OCI-LY3 (cell line): ENCODE measurements around the gene NPHS1.

ENCODE experiments used
- H2AFZ ChIP-seq: fragments of 200-600, 300-600 bp; shearing (Covaris generic); 2 replicates; pipeline ENCODE4 v1.6.0; 2014; ENCODE audit warnings: antibody characterized with exemption, low read depth, low read length
- H3K27ac ChIP-seq: fragments of 200-600, 300-600 bp; sonication (generic); 2 replicates; pipeline ENCODE4 v1.5.1; 2014; ENCODE audit warnings: mild to moderate bottlenecking, low read length, moderate library complexity, mixed read lengths
- H3K27me3 ChIP-seq: fragments of 200-600, 300-600 bp; sonication (generic); 2 replicates; pipeline ENCODE4 v1.6.1; 2014; ENCODE audit warnings: low read depth, low read length, mixed read lengths
- H3K36me3 ChIP-seq: fragments of 200-600, 300-600 bp; sonication (generic); replicated peaks from 2 replicates; pipeline ENCODE3; 2014; ENCODE audit warnings: low read depth, low read length, mixed read lengths
- H3K4me1 ChIP-seq: fragments of 300-600, 200-600 bp; sonication (generic); 2 replicates; pipeline ENCODE4 v1.6.1; 2014; ENCODE audit warnings: low read length, mixed read lengths
- H3K4me2 ChIP-seq: fragments of 200-600, 300-600 bp; sonication (generic); 2 replicates; pipeline ENCODE4 v1.6.1; 2014; ENCODE audit warnings: low read length, mixed read lengths
- H3K4me3 ChIP-seq: fragments of 300-600, 200-600 bp; sonication (generic); 2 replicates; pipeline ENCODE4 v1.5.1; 2014; ENCODE audit warnings: antibody characterized with exemption, mild to moderate bottlenecking, low read length, moderate library complexity
- H3K79me2 ChIP-seq: fragments of 300-600, 200-600 bp; shearing (Covaris generic); 2 replicates; pipeline ENCODE4 v1.6.1; 2014; ENCODE audit warnings: mild to moderate bottlenecking, low read length, mixed read lengths
- H3K9ac ChIP-seq: fragments of 300-600, 200-600 bp; shearing (Covaris generic); 2 replicates; pipeline ENCODE4 v1.6.0; 2014; ENCODE audit warnings: mild to moderate bottlenecking, low read length, moderate library complexity
- H3K9me3 ChIP-seq: fragments of 200-600, 300-600 bp; shearing (Covaris generic); 2 replicates; pipeline ENCODE4 v1.6.1; 2014; ENCODE audit warnings: low read length, mixed read lengths; ENCODE audit not compliant: insufficient read depth
- H4K20me1 ChIP-seq: fragments of 200-600, 300-600 bp; sonication (generic); 2 replicates; pipeline ENCODE4 v1.6.1; 2016; ENCODE audit warnings: low read length, mixed read lengths; ENCODE audit not compliant: insufficient read depth
- EZH2phosphoT487 ChIP-seq: fragments of 200-600 bp; shearing (Covaris generic); IDR thresholded peaks from 2 replicates; pipeline ENCODE4 v1.6.1; 2018; ENCODE audit warnings: antibody characterized with exemption, mixed run types, low read depth
- TF ChIP-seq, protein P1 (sequence below): fragments of 200-600, 300-600 bp; sonication (generic); IDR thresholded peaks from 2 replicates; pipeline ENCODE4 v1.5.1; 2014; ENCODE audit warnings: antibody characterized with exemption, low read length, low read depth

The NPHS1 gene

GRCh38 chr19:35888398-35888797 lies 36.1 kb upstream of the NPHS1 start:
- Histone ChIP-seq H3K27me3 (no peaks in the 10 kb centered on the region), H3K27ac (no peak overlapping the region), H2AFZ (no peak overlapping the region), H3K4me1 (no peaks in the 10 kb centered on the region), H3K9ac (no peak overlapping the region), H4K20me1 (peaks cover 6% of the 10 kb centered on the region; the same call in 1 of the 2 replicates), H3K79me2 (no peaks in the 10 kb centered on the region), H3K9me3 (no peaks in the 10 kb centered on the region), H3K4me3 (no peak overlapping the region), H3K4me2 (no peak overlapping the region), H3K36me3 (peaks cover 51% of the 10 kb centered on the region)
- TF ChIP-seq, protein P1, sequence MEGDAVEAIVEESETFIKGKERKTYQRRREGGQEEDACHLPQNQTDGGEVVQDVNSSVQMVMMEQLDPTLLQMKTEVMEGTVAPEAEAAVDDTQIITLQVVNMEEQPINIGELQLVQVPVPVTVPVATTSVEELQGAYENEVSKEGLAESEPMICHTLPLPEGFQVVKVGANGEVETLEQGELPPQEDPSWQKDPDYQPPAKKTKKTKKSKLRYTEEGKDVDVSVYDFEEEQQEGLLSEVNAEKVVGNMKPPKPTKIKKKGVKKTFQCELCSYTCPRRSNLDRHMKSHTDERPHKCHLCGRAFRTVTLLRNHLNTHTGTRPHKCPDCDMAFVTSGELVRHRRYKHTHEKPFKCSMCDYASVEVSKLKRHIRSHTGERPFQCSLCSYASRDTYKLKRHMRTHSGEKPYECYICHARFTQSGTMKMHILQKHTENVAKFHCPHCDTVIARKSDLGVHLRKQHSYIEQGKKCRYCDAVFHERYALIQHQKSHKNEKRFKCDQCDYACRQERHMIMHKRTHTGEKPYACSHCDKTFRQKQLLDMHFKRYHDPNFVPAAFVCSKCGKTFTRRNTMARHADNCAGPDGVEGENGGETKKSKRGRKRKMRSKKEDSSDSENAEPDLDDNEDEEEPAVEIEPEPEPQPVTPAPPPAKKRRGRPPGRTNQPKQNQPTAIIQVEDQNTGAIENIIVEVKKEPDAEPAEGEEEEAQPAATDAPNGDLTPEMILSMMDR, result no peak
- no peak for TF ChIP-seq EZH2phosphoT487

- Histone ChIP-seq H3K9ac (no peak overlapping the region), H3K27me3 (no peaks in the 10 kb centered on the region), H4K20me1 (peaks cover 6% of the 10 kb centered on the region; the same call in 1 of the 2 replicates), H3K36me3 (peaks cover 40% of the 10 kb centered on the region), H3K79me2 (no peaks in the 10 kb centered on the region), H3K27ac (no peak overlapping the region), H3K4me3 (no peak overlapping the region), H3K4me2 (no peak overlapping the region), H2AFZ (no peak overlapping the region), H3K9me3 (no peaks in the 10 kb centered on the region), H3K4me1 (no peaks in the 10 kb centered on the region)
- TF ChIP-seq, protein P1, result no peak
- no peak for TF ChIP-seq EZH2phosphoT487
These were observed 34.9 kb upstream of the NPHS1 start for GRCh38 chr19:35887197-35887596.

GRCh38 chr19:35885904-35886303 lies 33.6 kb upstream of the NPHS1 start:
- peaks cover 36% of the 10 kb centered on the region for H3K36me3 ChIP-seq
- no peak overlapping the region for H3K9ac ChIP-seq
- no peaks in the 10 kb centered on the region for H3K79me2 ChIP-seq
- no peak overlapping the region for H3K4me2 ChIP-seq
- no peak overlapping the region for H3K27ac ChIP-seq
- H4K20me1 ChIP-seq, result peaks cover 6% of the 10 kb centered on the region; the same call in 1 of the 2 replicates
- no peak overlapping the region for H2AFZ ChIP-seq
- TF ChIP-seq, protein P1, result no peak
- no peak for TF ChIP-seq EZH2phosphoT487
- H3K27me3 ChIP-seq, result no peaks in the 10 kb centered on the region
- no peaks in the 10 kb centered on the region for H3K4me1 ChIP-seq
- no peak overlapping the region for H3K4me3 ChIP-seq
- H3K9me3 ChIP-seq, result no peaks in the 10 kb centered on the region

- H3K9ac ChIP-seq, result no peak overlapping the region
- H3K9me3 ChIP-seq, result no peaks in the 10 kb centered on the region
- no peak for TF ChIP-seq EZH2phosphoT487
- TF ChIP-seq, protein P1, result no peak
- no peaks in the 10 kb centered on the region for H3K79me2 ChIP-seq
- H3K4me2 ChIP-seq, result no peak overlapping the region
- H2AFZ ChIP-seq, result no peak overlapping the region
- H3K27ac ChIP-seq, result no peak overlapping the region
- H3K36me3 ChIP-seq, result peaks cover 32% of the 10 kb centered on the region
- no peak overlapping the region for H3K4me3 ChIP-seq
- H4K20me1 ChIP-seq, result peaks cover 3% of the 10 kb centered on the region; the same call in 1 of the 2 replicates
- no peaks in the 10 kb centered on the region for H3K4me1 ChIP-seq
- no peaks in the 10 kb centered on the region for H3K27me3 ChIP-seq
These were observed 33.0 kb upstream of the NPHS1 start for GRCh38 chr19:35885225-35885738.
